ENCODE data around the gene ZNF594. TPM values are rescaled to one million over a fixed set of nuclear protein-coding genes. Genes with fewer than 3 reads are reported as not detected.

ZNF594 gene
- total and polyA plus RNA-seq, 2 of the 13 experiments (the other 11 are each of a cell fraction or from before 2014, with no cell fraction given) = 2.9 to 9.6 TPM

GRCh38 chr17:5238333-5238732, 46.7 kb upstream of the ZNF594 start (continued):
- TF ChIP-seq, protein P1, sequence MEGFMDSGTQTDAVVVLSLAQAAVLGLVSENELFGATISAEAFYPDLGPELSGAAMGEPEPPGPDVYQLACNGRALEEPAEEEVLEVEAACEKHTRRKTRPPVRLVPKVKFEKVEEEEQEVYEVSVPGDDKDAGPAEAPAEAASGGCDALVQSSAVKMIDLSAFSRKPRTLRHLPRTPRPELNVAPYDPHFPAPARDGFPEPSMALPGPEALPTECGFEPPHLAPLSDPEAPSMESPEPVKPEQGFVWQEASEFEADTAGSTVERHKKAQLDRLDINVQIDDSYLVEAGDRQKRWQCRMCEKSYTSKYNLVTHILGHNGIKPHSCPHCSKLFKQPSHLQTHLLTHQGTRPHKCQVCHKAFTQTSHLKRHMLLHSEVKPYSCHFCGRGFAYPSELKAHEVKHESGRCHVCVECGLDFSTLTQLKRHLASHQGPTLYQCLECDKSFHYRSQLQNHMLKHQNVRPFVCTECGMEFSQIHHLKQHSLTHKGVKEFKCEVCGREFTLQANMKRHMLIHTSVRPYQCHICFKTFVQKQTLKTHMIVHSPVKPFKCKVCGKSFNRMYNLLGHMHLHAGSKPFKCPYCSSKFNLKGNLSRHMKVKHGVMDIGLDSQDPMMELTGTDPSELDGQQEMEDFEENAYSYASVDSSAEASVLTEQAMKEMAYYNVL (CRISPR knock-in tag; IDR thresholded peaks at IDR 0.05; ENCODE audit: borderline replicate concordance) = no peak
- TF ChIP-seq CAMTA2 (CRISPR knock-in tag; IDR thresholded peaks at IDR 0.05; ENCODE audit: borderline replicate concordance) (no peak), ZFY (CRISPR knock-in tag; IDR thresholded peaks at IDR 0.05) (no peak), NFIC (IDR thresholded peaks at IDR 0.05; ENCODE audit: low read length) (no peak), ZNF557 (CRISPR knock-in tag; IDR thresholded peaks at IDR 0.05) (no peak), ZNF644 (CRISPR knock-in tag; IDR thresholded peaks at IDR 0.05; ENCODE audit: low read depth) (no peak), CEBPG (CRISPR knock-in tag; IDR thresholded peaks at IDR 0.05) (no peak), STAG1 (CRISPR knock-in tag; IDR thresholded peaks at IDR 0.05) (no peak)
- TF ChIP-seq, protein P2, sequence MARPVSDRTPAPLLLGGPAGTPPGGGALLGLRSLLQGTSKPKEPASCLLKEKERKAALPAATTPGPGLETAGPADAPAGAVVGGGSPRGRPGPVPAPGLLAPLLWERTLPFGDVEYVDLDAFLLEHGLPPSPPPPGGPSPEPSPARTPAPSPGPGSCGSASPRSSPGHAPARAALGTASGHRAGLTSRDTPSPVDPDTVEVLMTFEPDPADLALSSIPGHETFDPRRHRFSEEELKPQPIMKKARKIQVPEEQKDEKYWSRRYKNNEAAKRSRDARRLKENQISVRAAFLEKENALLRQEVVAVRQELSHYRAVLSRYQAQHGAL (CRISPR knock-in tag; IDR thresholded peaks at IDR 0.05; ENCODE audit: not compliant biosample characterization) = no peak
- TF ChIP-seq, protein P3, sequence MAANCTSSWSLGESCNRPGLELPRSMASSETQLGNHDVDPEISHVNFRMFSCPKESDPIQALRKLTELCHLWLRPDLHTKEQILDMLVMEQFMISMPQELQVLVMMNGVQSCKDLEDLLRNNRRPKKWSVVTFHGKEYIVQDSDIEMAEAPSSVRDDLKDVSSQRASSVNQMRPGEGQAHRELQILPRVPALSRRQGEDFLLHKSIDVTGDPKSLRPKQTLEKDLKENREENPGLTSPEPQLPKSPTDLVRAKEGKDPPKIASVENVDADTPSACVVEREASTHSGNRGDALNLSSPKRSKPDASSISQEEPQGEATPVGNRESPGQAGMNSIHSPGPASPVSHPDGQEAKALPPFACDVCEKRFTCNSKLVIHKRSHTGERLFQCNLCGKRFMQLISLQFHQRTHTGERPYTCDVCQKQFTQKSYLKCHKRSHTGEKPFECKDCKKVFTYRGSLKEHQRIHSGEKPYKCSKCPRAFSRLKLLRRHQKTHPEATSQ (CRISPR knock-in tag; IDR thresholded peaks at IDR 0.05; ENCODE audit: borderline replicate concordance) = no peak
